ENCODE measurements around the gene MYO18A.

GRCh38 chr17:29022074-29022473, 158.1 kb downstream of the MYO18A start:
- TF ChIP-seq CTCF (IDR thresholded peaks at IDR 0.05) (no peak), POLR2AphosphoS5 (IDR thresholded peaks at IDR 0.05) (no peak)

All from esophagus muscularis mucosa (tissue), 3 donors.